Ramos (cell line): ENCODE data around the gene SIRT5.

ENCODE experiments used
- in situ Hi-C: fragments of 300-500 bp; cut with MboI; formaldehyde crosslinking; loops from one replicate; pipeline ENCODE4 v1.14.3; 2022; ENCODE audit warnings: low sequenced_read_pairs; ENCODE audit not compliant: unreplicated experiment

Gene SIRT5

DNA sequence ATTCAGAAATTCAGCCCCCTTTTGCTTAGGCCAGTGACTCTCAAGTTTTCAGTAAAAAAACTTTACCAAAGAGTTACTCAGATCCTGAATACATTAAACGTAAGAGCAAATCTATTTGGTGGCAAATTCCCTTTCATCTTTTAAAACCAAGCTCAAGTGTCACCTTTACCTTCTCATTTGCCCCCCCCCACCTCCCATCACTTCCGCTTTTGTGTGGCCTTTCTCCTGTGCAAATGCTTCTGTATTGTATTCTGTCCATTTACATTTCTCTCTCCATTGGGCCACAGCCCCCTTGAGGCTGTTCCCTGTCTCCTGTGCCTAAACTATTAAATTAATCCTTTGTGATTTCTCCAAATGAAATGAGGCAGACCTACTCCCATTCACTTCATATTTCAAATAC is 42.7 kb downstream of the SIRT5 start:
- in situ Hi-C loops: no loop called here

DNA sequence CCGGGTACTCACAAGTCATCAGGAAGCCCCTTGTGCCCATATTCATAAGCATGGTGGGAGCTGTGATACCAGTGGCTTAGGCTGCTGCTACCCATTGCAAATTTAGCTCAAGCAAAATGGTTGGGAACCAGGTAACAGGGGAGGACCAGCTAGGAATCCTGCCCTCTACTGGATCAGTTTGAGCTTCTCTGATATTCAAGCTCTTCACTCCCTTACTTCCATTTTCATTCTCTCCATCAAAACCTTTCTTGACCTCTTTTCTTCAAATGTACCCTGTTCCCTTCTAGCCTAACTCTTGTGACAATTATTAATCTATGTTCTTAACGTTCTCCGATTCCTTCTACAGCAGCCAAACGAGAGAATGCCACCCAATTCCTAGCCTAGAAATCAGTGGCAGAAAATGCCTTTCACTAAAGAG is 50.5 kb downstream of the SIRT5 start:
- in situ Hi-C loops: no loop called here

DNA sequence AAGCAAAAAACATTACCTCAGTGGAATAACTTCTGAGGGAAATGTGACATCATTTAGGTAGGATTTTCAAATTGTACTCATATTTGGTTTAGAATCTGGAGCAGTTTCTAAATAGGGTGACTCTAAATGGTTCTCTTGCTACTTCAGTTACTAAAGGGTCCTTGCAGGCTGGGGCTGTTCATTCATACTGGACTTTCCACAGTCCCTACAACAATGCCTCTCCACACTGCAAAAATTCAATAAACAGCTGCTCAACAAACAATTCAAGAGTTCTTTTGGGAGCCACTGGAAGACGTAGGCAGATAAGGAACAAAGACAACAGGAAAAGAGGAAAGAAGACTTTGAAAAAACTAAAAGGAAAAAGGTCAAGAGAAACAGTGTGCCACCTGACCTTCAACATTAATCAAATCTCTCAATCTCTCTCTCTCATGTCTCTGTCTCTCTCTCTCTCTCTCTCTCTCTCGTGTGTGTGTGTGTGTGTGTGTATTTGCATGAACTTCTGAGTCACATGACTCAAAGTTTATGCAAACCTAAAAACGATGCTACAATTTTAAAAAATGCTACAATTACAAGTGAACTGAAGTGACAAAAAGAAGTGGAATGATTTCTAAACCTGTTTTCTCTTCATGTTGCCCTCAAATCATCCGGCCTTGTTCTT is 55.2 kb downstream of the SIRT5 start:
- in situ Hi-C loops: no loop called here

DNA sequence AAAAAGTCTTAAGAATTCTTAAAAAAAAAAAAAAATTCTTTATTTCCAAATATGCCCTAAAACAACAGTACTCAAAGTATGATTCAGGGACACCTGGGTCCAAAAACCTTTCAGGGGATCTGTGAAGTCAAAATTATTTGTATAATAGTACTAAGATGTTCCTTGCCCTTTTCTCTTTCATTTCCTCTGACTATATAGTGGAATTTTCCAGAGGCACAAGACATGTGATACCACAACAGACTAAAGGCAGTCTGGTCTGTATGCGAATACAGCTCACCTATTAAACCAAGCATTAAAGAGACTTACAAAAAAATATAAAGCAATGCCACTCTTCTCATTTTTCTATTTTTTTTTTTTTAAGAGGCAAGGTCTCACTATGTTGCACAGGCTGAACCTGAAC is 56.1 kb downstream of the SIRT5 start:
- in situ Hi-C loops: no loop called here

DNA sequence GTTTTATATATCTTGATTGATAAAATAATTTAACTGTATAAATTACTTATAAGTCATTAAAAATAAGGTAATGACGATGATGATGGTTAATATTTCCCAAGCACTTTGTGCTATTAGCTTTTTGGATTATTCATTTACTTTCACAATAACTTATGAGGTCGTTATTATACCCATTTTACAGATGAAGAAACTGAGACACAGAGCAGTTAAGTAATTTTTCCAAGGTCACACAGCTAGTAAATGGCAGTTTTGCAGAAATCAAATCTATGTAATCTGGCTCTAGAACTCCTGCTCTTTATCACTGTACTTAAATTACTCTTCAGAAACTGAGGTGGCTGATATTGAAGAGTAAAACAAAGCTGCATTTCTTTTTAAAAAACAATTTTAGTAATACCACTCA is 58.9 kb downstream of the SIRT5 start:
- in situ Hi-C loops: no loop called here

DNA sequence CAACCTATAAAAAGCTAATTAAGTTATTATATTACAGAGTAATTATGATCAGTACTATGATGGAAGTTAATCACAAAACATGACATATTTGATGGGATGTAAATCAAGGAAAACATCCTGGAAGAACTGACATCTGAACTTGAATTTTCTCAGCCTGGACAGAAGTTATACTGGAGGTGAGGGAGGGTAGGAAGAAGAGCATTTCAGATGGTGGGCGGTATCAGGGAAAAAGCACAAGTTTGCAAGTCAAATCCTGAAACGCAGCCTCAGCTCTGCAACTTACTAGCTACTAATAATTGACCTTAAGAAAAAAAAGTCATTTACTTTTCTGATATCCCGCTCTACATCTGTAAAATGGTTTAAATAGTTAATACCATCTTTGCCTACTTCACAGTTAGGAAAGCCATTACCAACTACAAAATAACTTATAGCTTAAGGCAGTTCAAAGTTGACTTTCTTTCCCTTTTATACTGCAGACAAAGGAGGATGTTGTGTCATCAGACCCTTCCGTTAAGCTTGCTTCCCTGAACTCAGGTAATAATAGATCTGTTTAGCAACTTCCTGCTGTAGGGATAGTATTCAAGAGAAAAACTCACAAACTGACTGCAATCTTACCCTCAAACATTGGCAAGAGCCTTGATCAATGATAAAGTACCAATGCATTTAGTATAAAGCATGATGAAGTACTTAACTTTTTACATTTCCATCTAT is 61.7 kb downstream of the SIRT5 start:
- in situ Hi-C loops: no loop called here

DNA sequence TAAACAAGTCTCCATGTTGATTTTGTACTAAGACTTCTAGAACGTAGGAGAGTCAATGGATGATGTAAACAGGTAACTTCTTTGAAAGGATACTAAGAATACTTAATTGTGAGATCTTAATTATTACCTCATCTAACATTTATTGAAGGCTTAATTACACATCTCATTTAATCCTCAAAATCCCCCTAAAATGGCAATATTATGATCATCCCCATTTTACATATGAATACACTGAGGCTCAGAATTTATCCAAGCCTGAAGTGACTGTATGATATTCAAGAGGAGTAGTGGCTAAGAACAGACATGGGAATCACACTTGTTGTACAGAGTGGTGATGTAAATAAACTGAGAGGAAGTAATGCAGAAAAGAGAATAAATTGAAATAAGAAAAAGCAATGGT is 63.6 kb downstream of the SIRT5 start:
- in situ Hi-C loops: no loop called here

DNA sequence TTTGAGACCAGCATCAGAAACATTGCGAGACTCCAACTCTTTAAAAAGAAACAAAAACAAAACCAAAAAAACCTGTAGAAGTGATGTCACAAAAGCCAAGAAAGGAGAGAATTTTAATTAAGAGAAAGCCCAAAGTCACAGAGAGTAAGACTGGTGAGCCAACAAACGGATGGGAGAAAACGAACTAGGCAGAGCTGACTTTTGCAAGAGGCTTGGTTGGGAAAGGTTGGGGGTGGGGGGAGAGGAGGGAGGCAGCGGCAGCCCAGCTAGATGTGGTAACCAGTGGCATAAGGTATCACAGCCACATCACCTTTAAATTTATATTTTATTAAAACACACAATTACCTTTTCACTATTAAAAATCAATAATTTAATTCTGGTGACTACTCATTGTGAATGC is 64.2 kb downstream of the SIRT5 start:
- in situ Hi-C loops: no loop called here

DNA sequence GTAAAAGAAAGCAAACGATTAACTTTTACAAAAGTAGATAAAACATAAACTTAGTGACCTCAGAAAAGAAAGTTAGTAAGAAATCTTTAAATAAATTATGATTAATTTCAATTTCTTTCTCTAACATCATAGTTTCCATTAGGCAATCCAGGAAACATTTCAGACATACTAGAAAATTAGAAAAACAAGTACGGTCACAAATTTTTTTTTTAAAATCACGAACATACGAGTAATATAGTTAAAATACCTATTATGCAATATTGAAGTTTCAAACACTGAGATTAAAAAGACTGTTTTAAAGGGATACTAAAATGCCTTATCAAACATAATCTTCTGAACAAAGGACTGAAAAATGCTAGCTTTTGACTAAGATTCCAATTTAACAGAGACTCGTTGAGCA is 66.9 kb downstream of the SIRT5 start:
- in situ Hi-C loops: no loop called here

DNA sequence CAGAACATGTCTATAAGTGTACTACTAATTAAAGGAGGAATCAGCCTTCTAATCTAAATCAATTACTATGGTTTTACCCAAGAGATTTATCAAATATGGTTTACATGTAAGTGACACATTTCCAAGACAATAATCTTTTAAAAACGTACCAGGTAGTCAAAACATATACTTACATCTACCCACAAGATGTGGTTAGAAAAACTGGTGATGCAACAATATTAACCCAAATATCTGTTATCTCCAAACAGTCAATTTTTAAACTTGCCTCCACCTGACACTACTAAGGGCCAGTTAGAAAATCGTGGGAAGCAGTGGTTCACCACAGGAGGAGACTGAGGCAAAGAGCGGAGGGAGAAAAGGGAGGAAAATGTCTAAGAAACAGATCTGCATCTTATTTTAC is 68.7 kb downstream of the SIRT5 start:
- in situ Hi-C loops: no loop called here

DNA sequence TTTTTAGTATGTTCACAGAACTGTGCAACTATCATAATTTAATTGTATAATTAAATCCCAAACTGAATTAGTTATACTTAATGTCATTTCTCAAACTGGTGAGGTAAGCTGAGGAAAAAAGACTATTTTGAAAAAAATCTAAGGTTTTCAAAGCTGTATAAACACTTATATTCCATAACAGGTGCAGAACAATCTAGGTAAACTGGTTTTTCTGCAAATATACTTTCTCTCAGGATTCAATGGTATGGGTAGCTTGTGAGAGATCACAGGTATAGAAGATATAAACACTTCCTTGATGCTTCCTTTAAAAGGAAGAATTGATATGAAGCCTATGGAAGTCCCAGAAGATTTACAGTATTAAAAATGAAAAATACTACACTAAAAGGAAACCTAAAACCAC is 74.4 kb downstream of the SIRT5 start:
- in situ Hi-C loops: no loop called here

DNA sequence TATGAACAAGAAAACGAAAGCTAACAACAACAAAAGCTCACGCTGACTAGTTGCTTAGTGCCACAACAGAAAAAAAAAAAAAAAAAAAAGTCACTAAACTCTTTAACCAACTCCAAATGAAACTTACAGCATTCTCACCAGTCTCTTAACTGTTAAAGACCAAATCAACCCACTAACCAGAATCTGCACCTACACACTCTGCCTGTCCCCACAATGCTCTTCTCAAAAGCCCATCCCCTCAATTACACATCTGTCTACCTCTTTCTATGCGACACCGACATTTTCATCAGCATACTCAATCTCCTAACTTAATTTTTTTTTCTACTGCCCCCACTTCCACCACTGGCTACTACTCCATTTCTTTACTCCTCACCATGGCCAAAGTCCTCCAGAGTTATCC is 75.0 kb downstream of the SIRT5 start:
- in situ Hi-C loops: no loop called here

DNA sequence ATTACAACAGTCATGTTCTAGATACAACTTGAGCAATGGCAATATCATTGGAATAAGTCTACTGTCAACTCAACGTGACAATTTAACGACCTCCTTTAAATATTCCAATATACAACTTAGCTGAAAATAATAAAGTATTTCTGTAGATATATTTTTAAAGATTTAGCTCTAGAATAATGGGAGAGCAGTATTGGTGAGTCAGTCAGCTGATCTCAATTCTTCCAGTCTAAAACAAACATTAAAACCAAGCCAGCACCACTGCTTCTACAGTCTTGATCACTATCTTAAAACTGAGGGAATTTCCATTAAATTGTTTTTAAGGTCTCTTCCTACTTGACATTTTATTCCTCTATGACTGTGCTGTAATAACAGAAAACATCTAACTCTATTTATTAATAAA is 78.9 kb downstream of the SIRT5 start:
- in situ Hi-C loops: no loop called here

DNA sequence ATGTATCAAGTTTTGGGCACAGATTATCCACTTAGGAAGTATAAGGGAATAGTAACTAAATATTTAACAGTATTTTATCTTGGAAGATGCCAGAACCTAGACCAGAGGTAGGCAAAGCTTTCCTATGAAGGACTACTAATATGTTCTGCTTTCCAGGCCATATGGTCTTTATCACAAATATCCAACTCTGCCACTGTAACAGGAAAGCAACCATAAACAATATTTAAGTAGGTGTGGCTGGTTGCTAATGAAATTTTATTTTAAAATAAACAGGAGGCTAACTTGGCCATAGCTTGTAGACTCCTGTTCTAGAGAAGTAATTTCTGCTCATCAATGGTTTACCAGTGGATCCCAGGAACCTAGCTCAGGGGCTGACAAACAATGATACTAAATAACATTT is 80.1 kb downstream of the SIRT5 start:
- in situ Hi-C loops: no loop called here

DNA sequence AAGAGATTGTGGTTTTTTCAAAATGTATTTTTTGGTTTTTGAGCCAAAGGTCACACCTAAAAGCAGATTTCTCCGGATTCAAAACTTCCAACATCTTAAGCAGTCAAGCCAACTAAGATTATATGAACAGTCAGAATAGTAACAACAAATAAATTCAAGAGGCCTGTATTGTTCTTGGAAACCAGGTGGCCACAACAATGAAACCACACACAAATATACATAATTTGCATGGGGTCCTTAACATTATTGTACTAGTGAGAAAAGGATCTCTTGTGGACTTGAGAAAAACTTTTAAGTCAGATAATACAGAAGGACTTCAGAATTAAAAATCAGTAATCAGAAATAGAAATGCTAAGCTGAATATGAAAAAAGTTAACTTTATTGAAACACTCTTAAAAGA is 81.3 kb downstream of the SIRT5 start:
- in situ Hi-C loops: no loop called here

DNA sequence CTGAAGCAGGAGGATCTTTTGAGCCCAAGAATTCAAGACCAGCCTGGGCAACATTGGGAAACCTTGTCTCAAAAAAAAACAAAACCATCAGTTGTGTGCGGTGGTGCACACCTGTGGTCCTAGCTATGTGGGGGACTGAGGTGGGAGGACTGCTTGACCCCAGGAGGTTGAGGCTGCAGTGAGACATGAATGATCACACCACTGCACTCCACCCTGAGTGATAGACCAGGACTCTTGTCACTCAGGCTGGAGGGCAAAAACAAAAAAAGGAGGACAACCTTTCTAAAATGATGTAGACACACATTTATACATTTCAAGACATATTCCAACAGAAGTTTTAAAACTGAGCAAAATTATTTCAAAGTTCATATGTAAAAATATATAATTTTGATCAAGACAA is 85.9 kb downstream of the SIRT5 start:
- in situ Hi-C loops: no loop called here

DNA sequence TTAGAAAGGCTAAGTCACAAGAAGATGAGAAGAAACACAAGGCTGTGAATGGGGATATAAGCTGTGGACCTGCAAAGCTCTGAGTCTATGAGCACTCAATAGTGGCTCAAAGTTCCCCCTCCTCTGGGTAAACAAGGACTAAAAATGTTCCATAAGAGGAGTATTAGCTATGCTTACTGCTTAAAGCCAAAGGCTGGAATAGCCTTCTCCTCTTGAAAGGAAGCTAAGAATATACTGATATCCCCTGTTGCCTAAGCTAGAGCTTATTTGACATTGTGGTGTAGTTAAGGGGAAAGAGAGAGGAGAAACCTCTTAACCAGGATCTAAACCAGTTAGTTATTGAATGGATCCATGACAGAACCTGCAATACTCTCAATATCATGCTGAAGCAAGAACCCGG is 86.5 kb downstream of the SIRT5 start:
- in situ Hi-C loops: no loop called here

DNA sequence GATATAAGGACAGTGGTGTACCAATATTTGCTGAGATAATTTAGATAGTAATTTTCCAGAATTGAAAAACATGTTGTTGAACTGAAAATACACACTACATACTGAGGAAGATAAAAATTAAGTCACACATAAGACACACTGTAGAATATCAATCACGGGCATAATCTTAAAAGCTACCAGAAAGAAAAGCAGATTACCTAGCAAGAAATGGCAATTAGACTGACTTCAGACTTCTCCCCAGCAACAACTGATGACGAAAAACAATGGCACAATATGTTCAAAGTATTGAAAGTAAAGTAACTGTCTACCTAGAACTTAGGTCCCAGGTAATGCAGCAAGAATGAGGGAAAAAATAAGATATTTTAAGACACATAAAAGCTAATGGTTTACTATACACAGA is 87.2 kb downstream of the SIRT5 start:
- in situ Hi-C loops: no loop called here

DNA sequence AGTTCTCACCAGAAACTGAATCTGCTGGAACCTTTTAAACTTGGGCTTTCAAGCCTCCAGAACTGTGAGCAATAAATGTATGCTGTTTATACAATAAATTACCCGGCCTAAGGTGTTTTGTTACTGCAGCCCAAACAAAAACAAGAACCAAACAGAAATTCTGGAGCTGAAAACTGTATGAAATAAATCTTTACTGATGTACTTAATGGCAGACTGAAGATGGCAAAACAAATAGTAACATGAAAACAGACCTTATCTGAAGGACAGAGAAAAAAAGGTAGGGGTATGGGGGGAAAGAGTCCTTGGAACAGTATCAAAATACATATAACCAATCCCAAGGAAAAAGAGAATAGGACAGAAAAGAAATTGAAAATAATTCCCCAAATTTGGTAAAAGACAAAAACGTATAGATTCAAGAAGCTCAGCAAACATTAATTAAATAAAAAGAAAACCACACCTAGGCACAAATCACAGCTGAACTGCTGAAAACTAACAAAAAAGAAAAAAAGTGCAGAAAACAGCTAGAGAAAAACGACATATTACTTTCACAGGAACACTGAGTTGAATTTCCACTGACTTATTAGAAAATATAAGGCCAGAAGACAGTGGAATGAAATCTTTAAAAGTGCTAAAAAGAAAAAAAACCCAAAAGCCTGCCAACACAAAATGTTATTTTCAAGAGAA is 88.4 kb downstream of the SIRT5 start:
- in situ Hi-C loops: no loop called here

DNA sequence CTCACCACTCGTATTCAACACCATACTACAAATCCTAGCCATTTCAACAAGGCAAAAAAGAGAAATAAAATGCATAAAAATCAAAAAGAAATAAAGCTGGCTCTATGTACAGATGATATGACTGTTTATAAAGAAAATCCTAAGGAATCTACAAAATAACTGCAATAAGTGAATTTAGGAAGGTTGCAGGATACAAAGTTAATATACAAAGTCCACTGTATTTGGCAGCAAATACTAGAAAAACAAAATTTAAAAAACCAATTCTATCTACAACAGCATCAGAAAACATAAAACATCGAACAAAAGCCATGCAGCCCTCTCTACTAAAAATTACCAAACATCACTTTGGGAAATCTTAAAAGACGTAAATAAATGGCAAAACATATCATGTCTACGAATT is 89.6 kb downstream of the SIRT5 start:
- in situ Hi-C loops: no loop called here
